ENCODE data around the gene SLC17A3.

GRCh38 chr6:25883536-25883935, 9.5 kb upstream of the SLC17A3 start:
- TF ChIP-seq CTCF (IDR thresholded peaks at IDR 0.05): no peak
- TF ChIP-seq EZH2 (IDR thresholded peaks at IDR 0.05): no peak
